Adipocyte (in vitro differentiated cells): ENCODE measurements around the gene PCF11.

ENCODE experiments used
- DNase-seq: peaks from one replicate; pipeline ENCODE4 v3.0.0-alpha.2; 2015; ENCODE audit warnings: low read depth
- H3K27me3 ChIP-seq: replicated peaks from 2 replicates; pipeline ENCODE4 v1.7.0; 2013; ENCODE audit warnings: mild to moderate bottlenecking, low read length, moderate library complexity; ENCODE audit not compliant: control insufficient read depth, insufficient read depth
- H3K36me3 ChIP-seq: 2 replicates; pipeline ENCODE4 v1.7.0; 2013; ENCODE audit warnings: low read length, mild to moderate bottlenecking, moderate library complexity; ENCODE audit not compliant: control insufficient read depth, insufficient read depth, severe bottlenecking
- H3K4me1 ChIP-seq: 2 replicates; pipeline ENCODE4 v1.7.0; 2013; ENCODE audit warnings: mild to moderate bottlenecking, low read length, moderate library complexity; ENCODE audit not compliant: control insufficient read depth, insufficient read depth
- H3K4me3 ChIP-seq: 2 replicates; pipeline ENCODE4 v1.7.0; 2013; ENCODE audit warnings: mild to moderate bottlenecking, low read length, moderate library complexity
- H3K9ac ChIP-seq: 2 replicates; pipeline ENCODE4 v1.7.0; 2013; ENCODE audit warnings: mild to moderate bottlenecking, low read length, moderate library complexity
- H3K9me3 ChIP-seq: 2 replicates; pipeline ENCODE4 v1.7.0; 2013; ENCODE audit warnings: mild to moderate bottlenecking, low read length, moderate library complexity; ENCODE audit not compliant: control insufficient read depth

PCF11 gene

DNA sequence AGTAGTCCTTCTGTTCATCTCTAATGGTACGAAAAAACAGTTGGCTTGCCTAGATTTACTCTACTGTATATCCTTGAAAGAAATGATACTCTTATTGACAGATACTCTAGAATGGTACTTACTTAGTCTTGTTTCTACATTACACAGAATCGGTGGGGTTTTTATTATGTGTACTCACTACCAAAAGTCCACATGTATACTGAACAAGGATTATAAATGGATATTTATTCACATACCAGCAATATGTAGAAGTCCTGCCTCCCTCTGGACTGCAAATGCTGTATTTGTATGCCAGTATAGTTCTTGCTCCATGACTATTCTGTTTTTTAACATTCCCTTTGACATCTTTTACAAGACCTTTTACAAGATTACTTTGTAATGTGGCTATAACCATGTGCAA, 13.9 kb downstream of the PCF11 start:
- Histone ChIP-seq H3K4me1 (peaks cover 21% of the 10 kb centered on the region), H3K36me3 (peaks cover 99% of the 10 kb centered on the region), H3K9ac (peak overlapping the region; percentile 22), H3K4me3 (peak overlapping the region; percentile 60), H3K9me3 (no peaks in the 10 kb centered on the region), H3K27me3 (no peaks in the 10 kb centered on the region)
- no peak for DNase-seq

DNA sequence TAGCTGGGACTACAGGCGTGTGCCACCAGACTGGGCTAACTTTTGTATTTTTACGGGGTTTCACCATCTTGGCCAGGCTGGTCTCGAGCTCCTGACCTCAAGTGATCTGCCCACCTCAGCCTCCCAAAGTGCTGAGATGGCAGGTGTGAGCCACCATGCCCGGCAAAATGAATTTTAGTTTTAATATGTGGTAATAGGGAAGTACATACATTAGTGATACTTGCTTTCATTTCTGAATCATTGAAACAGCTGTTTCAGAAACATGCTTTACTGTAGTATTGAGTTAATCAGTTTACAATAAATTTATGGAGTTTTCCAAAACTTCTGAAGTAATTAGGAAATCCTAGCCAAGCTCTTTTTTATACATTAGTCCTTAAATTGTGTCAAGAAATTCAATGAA, 15.6 kb downstream of the PCF11 start:
- peaks cover 99% of the 10 kb centered on the region for H3K36me3 ChIP-seq
- no peaks in the 10 kb centered on the region for H3K27me3 ChIP-seq
- peaks cover 21% of the 10 kb centered on the region for H3K4me1 ChIP-seq
- no peaks in the 10 kb centered on the region for H3K9me3 ChIP-seq
- DNase-seq, result no peak
- H3K4me3 ChIP-seq, result no peak overlapping the region
- H3K9ac ChIP-seq, result no peak overlapping the region

DNA sequence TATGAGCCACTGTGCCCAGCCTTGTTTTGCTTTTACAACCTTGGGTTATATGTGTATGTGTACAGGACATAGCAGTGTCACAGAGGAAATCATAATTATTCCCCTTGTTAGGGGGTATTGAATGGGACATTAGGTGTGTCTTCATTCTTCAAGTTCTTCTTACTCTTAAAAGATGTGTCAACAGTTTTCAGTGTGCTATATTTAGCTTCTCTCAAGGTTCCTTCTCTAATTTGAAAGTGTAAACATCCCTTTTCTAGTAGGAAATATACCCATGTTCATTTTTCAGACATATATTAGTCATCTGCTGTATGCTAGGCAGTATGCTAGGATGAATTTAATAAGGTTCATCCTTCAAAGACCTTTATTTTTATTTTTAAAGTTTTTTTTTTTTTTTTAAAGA, 17.1 kb downstream of the PCF11 start:
- Histone ChIP-seq H3K36me3 (peaks cover 99% of the 10 kb centered on the region), H3K27me3 (no peaks in the 10 kb centered on the region), H3K4me3 (no peak overlapping the region), H3K9me3 (no peaks in the 10 kb centered on the region), H3K9ac (no peak overlapping the region), H3K4me1 (peaks cover 21% of the 10 kb centered on the region)
- no peak for DNase-seq

DNA sequence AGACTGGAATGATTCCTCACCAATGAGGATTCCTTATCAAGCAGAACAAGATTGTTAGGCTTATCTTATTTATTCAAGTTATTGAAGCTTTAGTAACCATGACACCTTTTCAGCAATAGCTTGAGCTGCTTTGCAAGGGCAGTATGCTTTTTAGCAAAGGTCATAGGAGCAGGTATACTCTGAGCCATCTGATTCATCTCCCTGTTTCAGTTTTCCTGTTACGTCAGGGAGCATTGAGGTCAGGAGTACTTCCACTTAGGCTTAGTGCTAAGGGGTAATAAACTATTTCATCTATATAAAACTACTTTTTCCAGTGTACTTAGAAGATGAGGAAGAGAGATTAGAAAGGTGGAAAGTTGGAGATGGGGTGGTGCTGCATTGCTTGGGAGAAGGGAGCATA, 18.9 kb downstream of the PCF11 start:
- H3K27me3 ChIP-seq, result no peaks in the 10 kb centered on the region
- no peak for DNase-seq
- no peak overlapping the region for H3K4me3 ChIP-seq
- H3K36me3 ChIP-seq, result peaks cover 99% of the 10 kb centered on the region
- no peak overlapping the region for H3K9ac ChIP-seq
- H3K9me3 ChIP-seq, result no peaks in the 10 kb centered on the region
- peaks cover 13% of the 10 kb centered on the region for H3K4me1 ChIP-seq

DNA sequence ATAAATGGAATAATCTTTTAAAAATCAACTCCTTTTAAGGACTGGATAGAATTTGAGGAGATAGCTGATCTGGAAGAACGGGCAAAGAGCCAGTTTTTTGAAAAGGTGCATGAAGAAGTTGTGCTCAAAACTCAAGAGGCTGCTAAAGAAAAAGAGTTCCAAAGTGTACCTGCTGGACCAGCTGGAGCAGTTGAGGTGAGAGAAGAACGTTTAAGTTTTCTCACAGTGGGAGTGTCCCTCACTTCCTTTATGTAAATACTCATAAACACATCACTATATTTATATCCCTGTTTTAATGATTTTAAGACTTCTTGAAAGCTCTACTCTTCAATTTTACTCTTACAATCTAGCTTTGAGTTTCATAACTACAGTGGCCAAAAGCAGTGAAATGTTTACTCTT, 24.9 kb downstream of the PCF11 start:
- Histone ChIP-seq H3K36me3 (peaks cover 98% of the 10 kb centered on the region), H3K27me3 (no peaks in the 10 kb centered on the region), H3K4me3 (no peak overlapping the region), H3K4me1 (peaks cover 3% of the 10 kb centered on the region), H3K9ac (peak overlapping the region; percentile 22), H3K9me3 (no peaks in the 10 kb centered on the region)
- DNase-seq, result no peak

DNA sequence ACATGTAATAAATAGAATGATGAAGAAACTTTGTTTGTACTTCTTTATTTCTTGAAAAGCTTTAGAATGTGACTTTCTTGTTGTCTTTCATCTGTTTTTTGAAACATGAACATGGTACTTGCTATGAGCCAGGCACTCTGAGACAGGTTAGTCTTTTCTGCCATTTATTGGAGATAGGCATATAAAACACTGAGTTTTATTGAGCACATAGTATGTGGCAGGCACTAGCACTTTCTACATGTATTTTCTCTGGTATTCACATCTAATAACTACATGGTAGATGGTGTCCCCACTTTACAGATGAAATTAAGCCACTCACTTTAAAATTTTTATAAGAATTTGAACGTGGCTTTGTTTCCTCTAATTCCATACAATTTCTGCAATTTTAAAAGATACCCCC, 28.8 kb downstream of the PCF11 start:
- Histone ChIP-seq H3K36me3 (peaks cover 77% of the 10 kb centered on the region), H3K4me3 (no peak overlapping the region), H3K9ac (no peak overlapping the region), H3K4me1 (peaks cover 3% of the 10 kb centered on the region), H3K27me3 (no peaks in the 10 kb centered on the region), H3K9me3 (no peaks in the 10 kb centered on the region)
- DNase-seq, result no peak

DNA sequence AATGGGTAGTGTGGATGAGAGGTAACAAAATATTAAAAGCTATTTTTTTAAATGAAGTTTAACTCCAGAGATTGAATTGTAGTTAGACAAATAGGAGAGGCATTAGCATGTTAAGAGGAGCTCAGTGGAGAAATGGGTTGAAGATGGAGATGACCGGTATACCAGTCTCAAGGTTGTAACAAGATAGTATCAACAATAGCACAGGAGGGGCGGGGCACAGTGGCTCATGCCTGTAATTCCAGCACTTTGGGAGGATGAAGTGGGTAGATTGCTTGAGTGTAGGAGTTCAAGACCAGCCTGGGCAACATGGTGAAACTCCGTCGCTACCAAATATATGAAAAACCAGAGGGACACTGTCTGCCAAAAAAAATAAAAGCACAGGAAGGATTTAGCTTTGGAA, 30.5 kb downstream of the PCF11 start:
- DNase-seq, result no peak
- no peak overlapping the region for H3K9ac ChIP-seq
- H3K4me1 ChIP-seq, result peaks cover 10% of the 10 kb centered on the region
- H3K9me3 ChIP-seq, result no peaks in the 10 kb centered on the region
- H3K27me3 ChIP-seq, result no peaks in the 10 kb centered on the region
- H3K36me3 ChIP-seq, result peaks cover 77% of the 10 kb centered on the region
- no peak overlapping the region for H3K4me3 ChIP-seq

DNA sequence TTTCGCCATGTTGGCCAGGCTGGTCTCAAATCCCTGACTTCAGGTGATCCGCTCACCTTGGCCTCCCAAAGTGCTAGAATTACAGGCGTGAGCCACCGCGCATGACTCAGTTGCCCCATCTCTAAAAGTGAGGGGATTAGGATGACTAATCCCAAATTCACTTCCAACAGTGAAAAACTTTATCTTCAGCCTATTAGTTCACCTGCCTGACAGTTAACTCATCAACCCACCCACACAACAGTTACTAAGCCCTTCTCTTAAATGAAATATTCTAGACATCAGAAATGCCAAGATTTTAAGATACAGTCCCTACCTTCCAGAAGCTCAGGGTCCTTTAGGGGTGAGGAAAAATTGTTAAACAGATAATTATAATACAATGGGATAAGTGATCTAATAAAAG, 34.6 kb downstream of the PCF11 start:
- H3K9me3 ChIP-seq, result no peaks in the 10 kb centered on the region
- no peaks in the 10 kb centered on the region for H3K27me3 ChIP-seq
- no peak overlapping the region for H3K4me3 ChIP-seq
- peaks cover 37% of the 10 kb centered on the region for H3K36me3 ChIP-seq
- peak overlapping the region; percentile 89 for H3K9ac ChIP-seq
- peaks cover 29% of the 10 kb centered on the region for H3K4me1 ChIP-seq
- no peak for DNase-seq

DNA sequence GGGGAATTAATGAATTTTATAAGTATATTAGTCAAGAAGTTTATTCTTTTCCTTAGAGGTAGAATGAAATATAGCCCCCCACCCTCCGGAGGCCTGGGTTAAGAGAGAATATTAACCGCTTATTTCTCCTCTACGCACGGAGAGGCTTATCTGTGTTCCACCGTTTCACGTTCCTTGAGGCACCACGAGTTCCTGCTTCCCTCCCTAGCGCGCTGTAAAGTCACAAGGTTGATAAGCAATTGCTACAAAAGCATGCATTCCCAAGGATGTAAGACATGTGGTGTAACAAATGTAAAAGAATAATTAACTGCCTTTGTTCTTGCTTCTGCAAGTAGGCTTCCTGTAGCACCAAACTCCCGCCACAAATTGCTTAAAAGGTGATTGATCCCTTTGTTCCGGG, 35.1 kb downstream of the PCF11 start:
- Histone ChIP-seq H3K36me3 (peaks cover 32% of the 10 kb centered on the region), H3K4me1 (peaks cover 33% of the 10 kb centered on the region), H3K9me3 (no peaks in the 10 kb centered on the region), H3K9ac (peak overlapping the region; percentile 89), H3K4me3 (peak overlapping the region; percentile 88), H3K27me3 (no peaks in the 10 kb centered on the region)
- DNase-seq, result no peak

DNA sequence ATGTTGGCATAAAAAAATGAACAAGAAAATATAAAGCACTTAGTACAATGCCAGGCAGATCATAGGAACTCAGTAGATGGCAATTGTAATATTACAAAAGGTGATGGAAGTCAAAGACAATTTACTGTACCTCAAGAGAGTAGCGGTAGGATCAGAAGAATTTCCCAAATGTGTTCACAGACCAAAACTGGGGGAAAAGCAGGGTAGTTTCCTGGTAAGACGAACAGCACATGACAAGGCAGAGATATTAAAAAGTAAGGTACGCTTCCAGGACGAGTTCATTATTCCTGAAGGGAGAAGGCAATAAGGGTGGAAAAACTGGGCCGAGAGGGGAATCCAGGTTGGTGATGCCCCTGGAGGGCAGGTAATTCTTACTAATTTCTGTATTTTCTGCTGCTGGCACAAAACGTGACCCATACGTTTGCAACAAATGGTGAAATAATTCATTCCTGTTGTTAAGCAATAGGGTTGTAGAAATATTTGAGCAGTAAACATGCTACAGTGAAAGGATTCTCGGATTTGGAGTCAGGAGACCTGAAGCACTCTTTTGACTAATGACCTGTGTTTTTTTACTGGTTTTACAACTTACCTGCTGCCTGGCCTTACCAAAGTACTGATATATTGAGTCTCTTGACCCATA, 35.8 kb downstream of the PCF11 start:
- peak overlapping the region; percentile 88 for H3K4me3 ChIP-seq
- peak; percentile 65 for DNase-seq
- H3K36me3 ChIP-seq, result peaks cover 31% of the 10 kb centered on the region
- H3K9ac ChIP-seq, result peak overlapping the region; percentile 89
- H3K4me1 ChIP-seq, result peaks cover 34% of the 10 kb centered on the region
- H3K27me3 ChIP-seq, result no peaks in the 10 kb centered on the region
- no peaks in the 10 kb centered on the region for H3K9me3 ChIP-seq

DNA sequence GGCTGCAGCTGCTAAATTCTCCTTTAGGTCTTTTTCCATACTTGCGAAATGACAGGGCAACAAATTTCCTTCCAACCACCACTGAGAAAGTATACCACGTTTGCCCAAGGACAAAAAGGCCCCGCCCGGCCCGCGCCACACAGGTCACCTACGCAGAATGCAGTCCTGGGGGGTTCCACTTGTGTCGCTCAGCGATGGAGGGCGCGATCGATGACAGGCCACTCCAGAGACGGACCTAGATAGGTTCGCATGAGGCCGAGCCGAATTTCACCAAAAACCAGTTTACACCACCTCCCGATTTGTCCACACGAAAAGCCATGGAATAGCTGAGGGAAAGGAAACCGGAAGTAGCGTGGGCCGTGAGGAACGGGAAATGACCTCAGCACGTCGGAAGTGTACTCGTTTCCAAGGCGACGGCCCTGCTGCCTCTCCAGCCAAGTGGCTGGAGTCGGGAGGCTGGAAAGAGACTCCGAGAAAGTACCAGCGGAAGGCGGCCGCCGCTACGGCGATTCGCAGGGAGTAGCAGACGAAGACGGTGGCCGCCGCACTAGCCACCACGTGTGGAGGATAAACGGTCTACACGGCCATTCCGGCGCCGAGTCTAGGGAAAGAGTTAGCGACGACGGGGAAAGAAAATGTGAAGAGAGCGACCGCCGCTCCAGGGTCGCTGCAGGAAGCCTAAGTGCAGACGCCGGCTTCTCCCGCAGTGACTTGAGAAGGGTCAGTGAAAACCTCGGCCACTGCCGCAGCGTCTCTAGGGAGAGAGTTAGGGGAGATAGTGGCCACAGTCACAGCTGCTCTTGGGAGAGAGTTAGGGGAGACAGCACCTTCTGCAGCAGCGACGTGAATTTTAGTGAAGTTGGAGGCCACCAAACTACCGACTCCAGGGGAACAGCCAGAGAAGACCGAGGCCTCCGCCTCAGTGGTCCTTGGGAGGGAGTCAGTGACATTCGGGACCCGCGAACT, 36.7 kb downstream of the PCF11 start, which contains the start of gene ANKRD42:
ANKRD42 (plus strand) TSS at position 398 of the 966 bp plus-strand sequence. CDS start 959 bp downstream, outside the sequence.
- no peaks in the 10 kb centered on the region for H3K27me3 ChIP-seq
- DNase-seq, result peak; percentile 99
- H3K4me3 ChIP-seq, result peak within 1 kb of the TSS; percentile 88
- H3K9me3 ChIP-seq, result no peaks in the 10 kb centered on the region
- peaks cover 34% of the 10 kb centered on the region for H3K4me1 ChIP-seq
- H3K9ac ChIP-seq, result peak within 1 kb of the TSS; percentile 89
- peaks cover 31% of the 10 kb centered on the region for H3K36me3 ChIP-seq
